Stomach (tissue), 9 donors: Measurements from ENCODE around the gene RIN3. TPM values are rescaled to one million over a fixed set of nuclear protein-coding genes. Genes with fewer than 3 reads are reported as not detected.

ENCODE experiments used
- DNase-seq, 2 donors: peaks; one replicate each; pipeline versions ENCODE4 v3.0.0 to v3.0.0-alpha.2; 2013 to 2019
- H3K27ac ChIP-seq, 5 donors: fragments of 200-600 bp in 4 of 5; sonication (generic) in 4 of 5; one replicate each; pipeline ENCODE4 v1.5.1; 2013 to 2019; ENCODE audit warnings: mild to moderate bottlenecking in 1 of 5, moderate library complexity in 1 of 5
- H3K27me3 ChIP-seq, 3 donors: fragments of 200-600 bp; sonication (generic); one replicate each; pipeline ENCODE4 v1.5.1; 2017 to 2019; ENCODE audit warnings: mixed run types in 1 of 3
- H3K36me3 ChIP-seq, 4 donors: fragments of 200-600 bp; sonication (generic); 1 replicate in 3 of 4; 2 replicates in 1 of 4; pipeline ENCODE4 v1.5.1; 2016 to 2019
- H3K4me1 ChIP-seq, 4 donors: fragments of 200-600 bp; sonication (generic); one replicate each; pipeline ENCODE4 v1.5.1; 2016 to 2019
- H3K4me3 ChIP-seq, 4 donors: fragments of 200-600 bp; sonication (generic) in 3 of 4; one replicate each; pipeline ENCODE4 v1.5.1; 2016 to 2019; ENCODE audit warnings: mild to moderate bottlenecking in 1 of 4
- H3K9me3 ChIP-seq, 4 donors: fragments of 200-600 bp; sonication (generic); one replicate each; pipeline ENCODE4 v1.5.1; 2016 to 2019
- CTCF ChIP-seq, 7 experiments: fragments of 450-650 bp in 4 of 7; fragments of 200-600 bp in 3 of 7; sonication (generic) in 3 of 7; IDR thresholded peaks; one replicate each; pipeline ENCODE4 v1.5.1; 2016 to 2019; ENCODE audit warnings: antibody characterized with exemption in 7 of 7, control low read depth in 2 of 7, mild to moderate bottlenecking in 1 of 7
- EP300 ChIP-seq: sonication (generic); formaldehyde crosslinking; IDR thresholded peaks from one replicate; pipeline ENCODE4 v1.6.1; 2017; ENCODE audit warnings: antibody characterized with exemption
- POLR2A ChIP-seq, 4 donors: fragments of 450-650 bp; IDR thresholded peaks; one replicate each; pipeline ENCODE4 v1.6.1; 2016; ENCODE audit warnings: antibody characterized with exemption in 4 of 4, control low read depth in 2 of 4, mild to moderate bottlenecking in 1 of 4, moderate library complexity in 1 of 4
- POLR2AphosphoS5 ChIP-seq, 3 donors: sonication (generic); formaldehyde crosslinking; IDR thresholded peaks; one replicate each; pipeline ENCODE4 v1.6.1; 2016; ENCODE audit warnings: antibody characterized with exemption in 3 of 3
- WGBS, 5 donors: extraction: QIAGEN DNeasy Blood & Tissue Kit in 3 of 5; methylation state at CpG; one replicate each; pipeline versions ENCODE4 v1.1.5 to v1.1.7; 2013 to 2018; 5-methylcytosine and 5-hydroxymethylcytosine counted together
- intact Hi-C: fragments of 100-400 bp; cut with DNase I; formaldehyde crosslinking; loops from one replicate; pipeline ENCODE4 v1.15.1; 2023; ENCODE audit warnings: low total_unique reads
- polyA plus RNA-seq, 3 donors: library from polyadenylated mRNA; stranded (reverse); fragments of 200-250 nt; gene quantifications; one replicate each; pipeline ENCODE4 v1.2.3, GENCODE V29; 2013
- total RNA-seq, 5 donors: library from RNA; depleted of rRNA; stranded (reverse); fragments of >200 nt; gene quantifications; one replicate each; pipeline versions ENCODE4 v1.1.0 to v1.2.3, GENCODE V29; 2014 to 2016
- donor health status: healthy with polysubstance abuse.
- donor health status: Bipolar disorder and iron deficiency.
- donor health status: healthy.

The RIN3 gene
- total and polyA plus RNA-seq, 8 donors = 5.0 to 47.8 (median 8.0) TPM

GRCh38 chr14:92538412-92538985 lies 24.9 kb downstream of the RIN3 start:
- no peak for DNase-seq
- H3K4me1 ChIP-seq = peaks cover 15 to 56% (median 36%) of the 10 kb centered on the region in 4 donors
- 69 to 89% (median 79%) methylated on average over 6 of the region's 6 CpGs for WGBS, 5 donors
- H3K27ac ChIP-seq = peak overlapping the region in 2 of 5 donors; percentile 81 to 85
- H3K4me3 ChIP-seq = no peak overlapping the region
- H3K36me3 ChIP-seq = no peaks in the 10 kb centered on the region
- no peak for TF ChIP-seq CTCF (IDR thresholded peaks at IDR 0.05)
- TF ChIP-seq POLR2AphosphoS5 (IDR thresholded peaks at IDR 0.05) = no peak
- no peak for TF ChIP-seq EP300
- no peak for TF ChIP-seq POLR2A (IDR thresholded peaks at IDR 0.05)
- no peaks in the 10 kb centered on the region for H3K9me3 ChIP-seq
- H3K27me3 ChIP-seq = no peaks in the 10 kb centered on the region
- intact Hi-C loops = no loop called here

- 80 to 92% (median 89%) methylated on average over 3 of the region's 3 CpGs for WGBS, 5 donors
- peaks cover 15 to 58% (median 36%) of the 10 kb centered on the region in 4 donors for H3K4me1 ChIP-seq
- H3K4me3 ChIP-seq = no peak overlapping the region
- no peak for TF ChIP-seq POLR2AphosphoS5 (IDR thresholded peaks at IDR 0.05)
- TF ChIP-seq EP300 = no peak
- TF ChIP-seq CTCF (IDR thresholded peaks at IDR 0.05) = no peak
- no peak for TF ChIP-seq POLR2A (IDR thresholded peaks at IDR 0.05)
- no peak for DNase-seq
- no peaks in the 10 kb centered on the region for H3K36me3 ChIP-seq
- H3K9me3 ChIP-seq = no peaks in the 10 kb centered on the region
- intact Hi-C loops = no loop called here
- H3K27ac ChIP-seq = peak overlapping the region; percentile 41 to 85 (median 81)
- H3K27me3 ChIP-seq = no peaks in the 10 kb centered on the region
Observed at GRCh38 chr14:92539419-92539818, 25.8 kb downstream of the RIN3 start.

- Histone ChIP-seq H3K4me1 (peaks cover 15 to 61% (median 36%) of the 10 kb centered on the region in 4 donors), H3K4me3 (no peak overlapping the region), H3K36me3 (no peaks in the 10 kb centered on the region), H3K9me3 (no peaks in the 10 kb centered on the region), H3K27me3 (no peaks in the 10 kb centered on the region), H3K27ac (peak overlapping the region; percentile 41 to 85 (median 81))
- TF ChIP-seq POLR2AphosphoS5 (IDR thresholded peaks at IDR 0.05) (no peak), POLR2A (IDR thresholded peaks at IDR 0.05) (no peak), EP300 (no peak), CTCF (IDR thresholded peaks at IDR 0.05) (no peak)
- intact Hi-C loops = no loop called here
- 66 to 83% (median 69%) methylated on average over 4 to 12 of the region's 12 CpGs for WGBS, 5 donors
- DNase-seq = peak in 1 of 2 donors; percentile 61
Observed at GRCh38 chr14:92539875-92540274, 26.3 kb downstream of the RIN3 start.

GRCh38 chr14:92540472-92541048 lies 27.0 kb downstream of the RIN3 start:
- peak; percentile 64 to 82 for DNase-seq
- intact Hi-C loops = no loop called here
- Histone ChIP-seq H3K4me1 (peaks cover 15 to 58% (median 34%) of the 10 kb centered on the region in 4 donors), H3K27ac (peak overlapping the region; percentile 47 to 85 (median 81)), H3K9me3 (no peaks in the 10 kb centered on the region), H3K4me3 (no peak overlapping the region), H3K36me3 (no peaks in the 10 kb centered on the region), H3K27me3 (no peaks in the 10 kb centered on the region)
- WGBS, 5 donors = 14 to 23% (median 15%) methylated on average over 5 to 6 of the region's 6 CpGs
- TF ChIP-seq POLR2AphosphoS5 (IDR thresholded peaks at IDR 0.05) (peak; percentile 41 to 71 (median 68)), POLR2A (IDR thresholded peaks at IDR 0.05) (no peak)
